Measurements from ENCODE around the gene DIAPH2.

DIAPH2 gene

DNA sequence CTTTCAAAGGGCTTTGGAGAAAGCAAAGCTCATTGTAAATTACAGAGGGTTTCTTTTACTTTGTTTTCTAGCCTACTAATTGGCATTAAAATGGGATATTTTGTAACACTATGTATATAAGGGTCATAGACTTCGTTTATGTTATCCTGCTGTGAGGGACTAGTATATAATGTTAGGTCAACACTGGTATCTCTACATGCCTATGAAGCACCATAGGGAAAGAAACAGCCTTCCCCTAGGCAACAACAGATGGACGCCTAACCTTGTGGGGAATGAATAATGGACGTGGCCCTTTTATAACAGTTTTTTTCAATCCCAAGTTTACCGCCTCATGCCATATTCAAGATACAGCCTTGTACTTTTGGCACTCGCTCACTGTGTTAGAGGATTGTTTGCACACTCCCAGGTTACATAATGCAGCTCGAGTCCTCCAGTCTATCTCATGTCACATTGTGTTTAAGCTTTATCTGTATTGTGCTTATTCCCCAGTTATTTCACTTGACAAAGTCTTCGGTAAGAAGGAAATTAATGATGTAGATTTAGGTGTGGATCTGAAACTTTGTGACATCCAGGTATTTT, 910.1 kb downstream of the DIAPH2 start:
- H3K9me3 Mint-ChIP-seq, result peaks cover 4% of the 10 kb centered on the region
- peaks cover 4% of the 10 kb centered on the region for H3K27me3 Mint-ChIP-seq (ENCODE audit: low read depth, poor library complexity)
- TF ChIP-seq, protein P1, sequence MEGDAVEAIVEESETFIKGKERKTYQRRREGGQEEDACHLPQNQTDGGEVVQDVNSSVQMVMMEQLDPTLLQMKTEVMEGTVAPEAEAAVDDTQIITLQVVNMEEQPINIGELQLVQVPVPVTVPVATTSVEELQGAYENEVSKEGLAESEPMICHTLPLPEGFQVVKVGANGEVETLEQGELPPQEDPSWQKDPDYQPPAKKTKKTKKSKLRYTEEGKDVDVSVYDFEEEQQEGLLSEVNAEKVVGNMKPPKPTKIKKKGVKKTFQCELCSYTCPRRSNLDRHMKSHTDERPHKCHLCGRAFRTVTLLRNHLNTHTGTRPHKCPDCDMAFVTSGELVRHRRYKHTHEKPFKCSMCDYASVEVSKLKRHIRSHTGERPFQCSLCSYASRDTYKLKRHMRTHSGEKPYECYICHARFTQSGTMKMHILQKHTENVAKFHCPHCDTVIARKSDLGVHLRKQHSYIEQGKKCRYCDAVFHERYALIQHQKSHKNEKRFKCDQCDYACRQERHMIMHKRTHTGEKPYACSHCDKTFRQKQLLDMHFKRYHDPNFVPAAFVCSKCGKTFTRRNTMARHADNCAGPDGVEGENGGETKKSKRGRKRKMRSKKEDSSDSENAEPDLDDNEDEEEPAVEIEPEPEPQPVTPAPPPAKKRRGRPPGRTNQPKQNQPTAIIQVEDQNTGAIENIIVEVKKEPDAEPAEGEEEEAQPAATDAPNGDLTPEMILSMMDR (IDR thresholded peaks at IDR 0.05), result no peak
- H3K27ac Mint-ChIP-seq, result no peak overlapping the region
- H3K36me3 Mint-ChIP-seq (ENCODE audit: low read depth), result no peaks in the 10 kb centered on the region
- H3K4me3 Mint-ChIP-seq, result no peak overlapping the region
- H3K4me1 Mint-ChIP-seq, result peaks cover 6% of the 10 kb centered on the region
- DNase-seq, result no peak

DNA sequence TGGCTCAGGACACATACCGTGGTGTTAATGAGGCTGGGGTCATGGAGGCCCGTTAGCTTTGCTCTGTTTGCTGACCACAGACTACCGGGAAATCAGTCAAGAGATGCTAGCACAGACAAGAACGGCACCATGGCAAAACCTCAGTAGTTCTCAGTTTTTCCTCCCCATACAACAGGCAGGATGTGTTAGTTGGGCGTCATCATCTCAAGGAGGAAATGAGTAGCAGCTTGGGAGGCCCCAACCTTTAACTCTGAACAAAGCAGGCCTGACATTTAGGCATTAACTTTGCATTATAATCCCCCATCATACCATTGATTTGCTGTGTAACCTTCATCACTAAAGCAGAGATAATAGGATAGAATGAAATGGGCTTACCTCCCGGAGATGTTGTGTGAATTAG, 913.3 kb downstream of the DIAPH2 start:
- no peaks in the 10 kb centered on the region for H3K36me3 Mint-ChIP-seq (ENCODE audit: low read depth)
- H3K9me3 Mint-ChIP-seq, result peaks cover 4% of the 10 kb centered on the region
- peaks cover 4% of the 10 kb centered on the region for H3K27me3 Mint-ChIP-seq (ENCODE audit: low read depth, poor library complexity)
- TF ChIP-seq, protein P1 (IDR thresholded peaks at IDR 0.05), result no peak
- H3K4me3 Mint-ChIP-seq, result no peak overlapping the region
- peaks cover 6% of the 10 kb centered on the region for H3K4me1 Mint-ChIP-seq
- DNase-seq, result no peak
- H3K27ac Mint-ChIP-seq, result no peak overlapping the region

DNA sequence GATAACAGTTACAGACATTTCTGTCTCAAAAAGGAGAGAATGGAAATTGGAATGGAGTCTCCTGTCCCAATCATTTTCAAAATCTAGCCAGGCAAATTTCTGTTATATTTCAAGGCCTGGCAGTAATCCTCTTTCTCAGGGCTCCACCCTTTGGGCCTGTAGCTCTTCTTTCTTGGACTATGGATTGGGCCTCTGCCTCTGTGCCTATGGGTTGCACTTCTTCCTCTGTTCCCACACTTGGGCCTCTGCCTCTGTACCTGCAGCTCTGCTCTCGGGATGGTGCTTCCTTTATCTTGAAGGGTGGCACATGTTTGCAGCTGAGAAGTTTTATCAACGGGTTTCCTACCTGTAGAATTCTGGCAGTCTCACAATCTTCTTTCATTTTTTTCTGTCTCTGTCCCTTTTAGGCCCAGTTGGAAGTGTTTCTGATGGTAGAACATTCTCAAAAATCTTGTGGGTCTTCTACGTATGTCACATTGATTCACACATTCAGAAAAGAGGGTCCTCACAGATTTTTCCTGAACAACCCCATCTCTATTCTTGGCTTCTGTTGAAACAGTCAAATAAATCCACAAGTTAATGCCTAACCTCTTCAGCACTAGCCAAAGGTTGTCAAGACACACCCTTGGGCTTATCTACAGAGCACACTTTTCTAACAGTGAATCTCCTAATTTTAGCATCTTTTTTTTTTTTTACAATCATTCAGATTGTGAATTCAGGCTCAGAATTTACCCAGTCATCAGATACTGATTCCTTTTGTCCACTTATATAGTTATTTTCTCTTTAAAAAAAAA, 918.0 kb downstream of the DIAPH2 start:
- TF ChIP-seq, protein P1 (IDR thresholded peaks at IDR 0.05), result no peak
- no peak overlapping the region for H3K27ac Mint-ChIP-seq
- peaks cover 5% of the 10 kb centered on the region for H3K36me3 Mint-ChIP-seq (ENCODE audit: low read depth)
- peaks cover 5% of the 10 kb centered on the region for H3K4me1 Mint-ChIP-seq
- no peaks in the 10 kb centered on the region for H3K27me3 Mint-ChIP-seq (ENCODE audit: low read depth, poor library complexity)
- H3K9me3 Mint-ChIP-seq, result no peaks in the 10 kb centered on the region
- DNase-seq, result no peak
- no peak overlapping the region for H3K4me3 Mint-ChIP-seq

DNA sequence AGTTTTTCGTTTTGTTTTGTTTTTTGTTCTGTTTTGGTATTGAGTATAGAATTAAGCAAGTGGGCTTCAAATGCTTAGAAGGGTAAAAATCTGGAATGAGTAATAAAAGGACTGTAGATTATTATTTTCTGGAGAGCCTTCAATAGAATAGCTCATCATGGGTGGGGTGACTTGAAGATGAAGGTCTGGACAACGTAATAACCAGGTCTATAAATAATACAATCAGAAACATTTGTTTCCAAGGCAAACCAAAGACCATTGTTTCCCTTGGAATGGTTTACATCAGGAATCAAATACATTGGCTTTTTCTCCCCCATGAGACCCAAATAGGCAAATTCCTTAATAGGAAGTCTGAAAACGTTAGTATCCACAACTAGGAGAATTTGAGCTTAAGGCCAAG, 920.6 kb downstream of the DIAPH2 start:
- Mint-ChIP-seq H3K4me3 (no peak overlapping the region), H3K27me3 (ENCODE audit: low read depth, poor library complexity) (no peaks in the 10 kb centered on the region), H3K9me3 (no peaks in the 10 kb centered on the region), H3K27ac (no peak overlapping the region), H3K36me3 (ENCODE audit: low read depth) (peaks cover 5% of the 10 kb centered on the region), H3K4me1 (no peaks in the 10 kb centered on the region)
- DNase-seq, result no peak
- TF ChIP-seq, protein P1 (IDR thresholded peaks at IDR 0.05), result no peak

DNA sequence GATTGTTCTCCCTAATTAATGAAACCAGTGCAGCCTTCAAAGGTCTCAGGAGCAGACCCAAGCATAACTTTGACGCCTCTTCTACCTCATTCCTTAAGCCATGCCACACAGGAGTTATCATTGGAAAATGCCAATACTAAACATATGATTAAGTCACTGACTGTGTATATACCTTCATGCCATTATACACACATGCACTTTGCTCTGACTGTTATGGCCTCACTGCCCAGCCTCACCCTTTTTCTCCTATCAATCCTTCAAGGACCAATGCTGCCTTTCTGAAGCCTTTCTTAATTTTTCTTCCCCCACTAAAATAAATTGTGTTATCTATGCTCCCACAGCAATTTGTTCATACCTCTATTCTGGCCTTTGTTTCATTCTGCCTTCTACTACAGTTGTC, 924.7 kb downstream of the DIAPH2 start:
- no peak for DNase-seq
- Mint-ChIP-seq H3K4me1 (no peaks in the 10 kb centered on the region), H3K9me3 (no peaks in the 10 kb centered on the region), H3K36me3 (ENCODE audit: low read depth) (no peaks in the 10 kb centered on the region), H3K27me3 (ENCODE audit: low read depth, poor library complexity) (no peaks in the 10 kb centered on the region), H3K4me3 (no peak overlapping the region), H3K27ac (no peak overlapping the region)
- TF ChIP-seq, protein P1 (IDR thresholded peaks at IDR 0.05), result no peak

DNA sequence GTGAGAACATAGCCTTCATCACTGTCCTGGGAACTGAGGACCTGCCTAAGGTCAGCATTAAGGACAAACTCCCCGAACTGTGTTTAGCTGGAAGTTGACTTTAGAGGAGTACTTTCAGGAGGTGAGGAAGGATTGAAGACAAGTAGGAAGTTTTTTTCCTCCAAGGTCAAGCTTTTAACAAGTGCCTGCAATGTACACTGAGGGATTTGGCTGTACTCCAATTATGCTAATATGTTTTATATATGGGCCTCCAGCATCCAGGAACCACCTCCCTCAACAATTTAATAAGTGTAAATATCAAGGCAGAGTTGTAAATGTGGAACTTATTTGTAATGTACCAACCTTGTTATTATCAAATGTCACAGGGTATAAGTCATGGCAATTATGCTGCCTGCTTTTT, 925.3 kb downstream of the DIAPH2 start:
- TF ChIP-seq, protein P1 (IDR thresholded peaks at IDR 0.05), result no peak
- H3K9me3 Mint-ChIP-seq, result no peaks in the 10 kb centered on the region
- H3K4me3 Mint-ChIP-seq, result no peak overlapping the region
- H3K27me3 Mint-ChIP-seq (ENCODE audit: low read depth, poor library complexity), result no peaks in the 10 kb centered on the region
- no peaks in the 10 kb centered on the region for H3K4me1 Mint-ChIP-seq
- H3K27ac Mint-ChIP-seq, result no peak overlapping the region
- no peak for DNase-seq
- no peaks in the 10 kb centered on the region for H3K36me3 Mint-ChIP-seq (ENCODE audit: low read depth)

Data from nephron progenitor cell (in vitro differentiated cells).